ENCODE measurements around the gene ITLN2. TPM values are rescaled to one million over a fixed set of nuclear protein-coding genes. Genes with fewer than 3 reads are reported as not detected.

Gene ITLN2
- total RNA-seq, 1 experiment from 2014 or later, result not detected

- intact Hi-C loops (cut with micrococcal nuclease), result no loop called here
- BruUV-seq (replicated peaks), result no TSS peak
- ChIA-PET CTCF (interaction anchor here (2.8 to 6.3 kb wide), 6 partner anchors 9 to 138 kb away, joined by 11 to 115 read pairs (median 38); partner anchors contain the start of genes F11R and KLHDC9), POLR2A (interaction anchor here (11.7 kb wide), 1 partner anchor 21 kb away, joined by 148 read pairs; the partner anchor contains the start of gene F11R)
- Mint-ChIP-seq H3K4me3 (ENCODE audit: unreplicated experiment) (no peak overlapping the region), H3K27me3 (ENCODE audit: insufficient read depth, unreplicated experiment) (no peaks in the 10 kb centered on the region), H3K27ac (ENCODE audit: low read depth, unreplicated experiment) (no peak overlapping the region), H3K36me3 (ENCODE audit: insufficient read depth, unreplicated experiment) (peaks cover 59% of the 10 kb centered on the region), H3K9me3 (ENCODE audit: unreplicated experiment) (no peaks in the 10 kb centered on the region), H3K4me1 (ENCODE audit: insufficient read depth, unreplicated experiment) (peaks cover 29% of the 10 kb centered on the region)
- TF ChIP-seq, protein P1, sequence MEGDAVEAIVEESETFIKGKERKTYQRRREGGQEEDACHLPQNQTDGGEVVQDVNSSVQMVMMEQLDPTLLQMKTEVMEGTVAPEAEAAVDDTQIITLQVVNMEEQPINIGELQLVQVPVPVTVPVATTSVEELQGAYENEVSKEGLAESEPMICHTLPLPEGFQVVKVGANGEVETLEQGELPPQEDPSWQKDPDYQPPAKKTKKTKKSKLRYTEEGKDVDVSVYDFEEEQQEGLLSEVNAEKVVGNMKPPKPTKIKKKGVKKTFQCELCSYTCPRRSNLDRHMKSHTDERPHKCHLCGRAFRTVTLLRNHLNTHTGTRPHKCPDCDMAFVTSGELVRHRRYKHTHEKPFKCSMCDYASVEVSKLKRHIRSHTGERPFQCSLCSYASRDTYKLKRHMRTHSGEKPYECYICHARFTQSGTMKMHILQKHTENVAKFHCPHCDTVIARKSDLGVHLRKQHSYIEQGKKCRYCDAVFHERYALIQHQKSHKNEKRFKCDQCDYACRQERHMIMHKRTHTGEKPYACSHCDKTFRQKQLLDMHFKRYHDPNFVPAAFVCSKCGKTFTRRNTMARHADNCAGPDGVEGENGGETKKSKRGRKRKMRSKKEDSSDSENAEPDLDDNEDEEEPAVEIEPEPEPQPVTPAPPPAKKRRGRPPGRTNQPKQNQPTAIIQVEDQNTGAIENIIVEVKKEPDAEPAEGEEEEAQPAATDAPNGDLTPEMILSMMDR (IDR thresholded peaks at IDR 0.05; ENCODE audit: unreplicated experiment), result no peak
- DNase-seq (ENCODE audit: unreplicated experiment), result no peak
These were observed 44.8 kb upstream of the ITLN2 start for GRCh38 chr1:160999376-160999775.

- POLR2A ChIA-PET, result interaction anchor here (0.5 to 11.7 kb wide), 15 partner anchors 16 to 1073 kb away, joined by 3 to 148 read pairs (median 4); partner anchors contain the start of genes DEDD, F11R, NIT1 and PFDN2
- no peak overlapping the region for H3K27ac Mint-ChIP-seq (ENCODE audit: low read depth, unreplicated experiment)
- TF ChIP-seq, protein P1 (IDR thresholded peaks at IDR 0.05; ENCODE audit: unreplicated experiment), result peak; percentile 44
These were observed 42.9 kb upstream of the ITLN2 start for GRCh38 chr1:160997323-160998038.

GRCh38 chr1:160996178-160996577 lies 41.6 kb upstream of the ITLN2 start:
- DNase-seq (ENCODE audit: unreplicated experiment), result peak; percentile 70
- BruUV-seq (replicated peaks), result no TSS peak
- Mint-ChIP-seq H3K4me1 (ENCODE audit: insufficient read depth, unreplicated experiment) (peaks cover 30% of the 10 kb centered on the region), H3K36me3 (ENCODE audit: insufficient read depth, unreplicated experiment) (peaks cover 48% of the 10 kb centered on the region), H3K4me3 (ENCODE audit: unreplicated experiment) (no peak overlapping the region), H3K9me3 (ENCODE audit: unreplicated experiment) (no peaks in the 10 kb centered on the region), H3K27me3 (ENCODE audit: insufficient read depth, unreplicated experiment) (no peaks in the 10 kb centered on the region), H3K27ac (ENCODE audit: low read depth, unreplicated experiment) (peak overlapping the region; percentile 70)
- TF ChIP-seq, protein P1 (IDR thresholded peaks at IDR 0.05; ENCODE audit: unreplicated experiment), result no peak
- intact Hi-C loops (cut with micrococcal nuclease), result loop anchor here (2.0 kb wide), 1 partner anchor 25 kb away; the partner anchor contains the start of gene F11R
- POLR2A ChIA-PET, result interaction anchor here (0.8 to 11.7 kb wide), 15 partner anchors 10 to 281 kb away, joined by 3 to 148 read pairs (median 4); partner anchors contain the start of genes F11R, NIT1, PFDN2 and USF1
- CTCF ChIA-PET, result interaction anchor here (0.6 to 6.3 kb wide), 19 partner anchors 9 to 230 kb away, joined by 3 to 115 read pairs (median 4); partner anchors contain the start of genes F11R, ITLN2, KLHDC9 and TOMM40L

More at GRCh38 chr1:160997323-160998038, 42.9 kb upstream of the ITLN2 start:
- no TSS peak for BruUV-seq (replicated peaks)
- DNase-seq (ENCODE audit: unreplicated experiment), result peak; percentile 74
- CTCF ChIA-PET, result interaction anchor here (0.5 to 6.3 kb wide), 48 partner anchors 9 to 1021 kb away, joined by 3 to 115 read pairs (median 6); partner anchors contain the start of genes DEDD, F11R, ITLN2 and KLHDC9
- no peaks in the 10 kb centered on the region for H3K27me3 Mint-ChIP-seq (ENCODE audit: insufficient read depth, unreplicated experiment)
- peaks cover 35% of the 10 kb centered on the region for H3K4me1 Mint-ChIP-seq (ENCODE audit: insufficient read depth, unreplicated experiment)
- intact Hi-C loops (cut with micrococcal nuclease), result loop anchor here (1.0 to 2.0 kb wide), 2 partner anchors 23 to 142 kb away; partner anchors contain the start of gene F11R
- no peak overlapping the region for H3K4me3 Mint-ChIP-seq (ENCODE audit: unreplicated experiment)
- H3K36me3 Mint-ChIP-seq (ENCODE audit: insufficient read depth, unreplicated experiment), result peaks cover 57% of the 10 kb centered on the region
- H3K9me3 Mint-ChIP-seq (ENCODE audit: unreplicated experiment), result no peaks in the 10 kb centered on the region

Measured in MCF 10A (cell line).